Measurements from ENCODE around the gene CD38.

GRCh38 chr4:15893962-15894361 lies 115.8 kb downstream of the CD38 start:
- TF ChIP-seq, protein P1, sequence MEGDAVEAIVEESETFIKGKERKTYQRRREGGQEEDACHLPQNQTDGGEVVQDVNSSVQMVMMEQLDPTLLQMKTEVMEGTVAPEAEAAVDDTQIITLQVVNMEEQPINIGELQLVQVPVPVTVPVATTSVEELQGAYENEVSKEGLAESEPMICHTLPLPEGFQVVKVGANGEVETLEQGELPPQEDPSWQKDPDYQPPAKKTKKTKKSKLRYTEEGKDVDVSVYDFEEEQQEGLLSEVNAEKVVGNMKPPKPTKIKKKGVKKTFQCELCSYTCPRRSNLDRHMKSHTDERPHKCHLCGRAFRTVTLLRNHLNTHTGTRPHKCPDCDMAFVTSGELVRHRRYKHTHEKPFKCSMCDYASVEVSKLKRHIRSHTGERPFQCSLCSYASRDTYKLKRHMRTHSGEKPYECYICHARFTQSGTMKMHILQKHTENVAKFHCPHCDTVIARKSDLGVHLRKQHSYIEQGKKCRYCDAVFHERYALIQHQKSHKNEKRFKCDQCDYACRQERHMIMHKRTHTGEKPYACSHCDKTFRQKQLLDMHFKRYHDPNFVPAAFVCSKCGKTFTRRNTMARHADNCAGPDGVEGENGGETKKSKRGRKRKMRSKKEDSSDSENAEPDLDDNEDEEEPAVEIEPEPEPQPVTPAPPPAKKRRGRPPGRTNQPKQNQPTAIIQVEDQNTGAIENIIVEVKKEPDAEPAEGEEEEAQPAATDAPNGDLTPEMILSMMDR (IDR thresholded peaks at IDR 0.05) = no peak
- no peak for TF ChIP-seq POLR2A (IDR thresholded peaks at IDR 0.05)

All from heart left ventricle (tissue), 13 donors.